Measurements from ENCODE around the gene EPB41L1. TPM values are rescaled to one million over a fixed set of nuclear protein-coding genes. Genes with fewer than 3 reads are reported as not detected.
A peak's percentile ranks its signal among the peaks of the same experiment; 100 is the strongest.

The EPB41L1 gene
- polyA plus RNA-seq, 1 donor from 2014 or later: 38.2 TPM

GRCh38 chr20:36202891-36203338 lies 48.4 kb downstream of the EPB41L1 start (continued):
- TF ChIP-seq EZH2 (IDR thresholded peaks at IDR 0.05; ENCODE audit: borderline replicate concordance, insufficient read depth, low read length, poor library complexity, severe bottlenecking) (no peak), SMC3 (conservative IDR thresholded peaks at IDR 0.05; ENCODE audit: poor library complexity) (peak; percentile 87)

DNA sequence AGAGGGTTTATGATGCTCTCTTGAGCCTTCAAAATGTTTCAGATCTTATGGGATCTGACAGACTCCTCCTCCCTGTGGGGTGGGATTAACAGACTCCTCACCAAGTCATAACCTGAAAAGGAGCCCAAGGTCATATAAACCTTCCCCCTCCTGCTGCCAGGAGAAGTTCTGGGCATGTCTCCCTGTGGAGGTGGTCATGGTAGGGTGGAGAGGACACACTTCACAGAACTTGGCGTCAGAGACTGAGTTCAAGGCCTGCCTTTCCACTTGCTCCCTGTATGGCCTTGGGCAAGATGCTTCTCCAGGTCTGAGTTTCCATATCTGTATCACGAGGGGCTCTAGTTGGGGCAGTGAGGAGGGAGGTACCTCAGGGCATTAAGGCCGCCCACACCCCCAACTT lies 49.3 kb downstream of the EPB41L1 start:
- no peaks in the 10 kb centered on the region for H3K9me3 ChIP-seq (ENCODE audit: low read length)
- no peaks in the 10 kb centered on the region for H3K9me2 ChIP-seq (ENCODE audit: insufficient read depth, low read length)
- no peaks in the 10 kb centered on the region for H3K36me3 ChIP-seq (ENCODE audit: insufficient read depth, low read length)

More for the DNA sequence above, 49.3 kb downstream of the EPB41L1 start:
- no peaks in the 10 kb centered on the region for H3K27me3 ChIP-seq (ENCODE audit: insufficient read depth, low read depth, low read length)
- no peak overlapping the region for H2AFZ ChIP-seq (ENCODE audit: low read depth, low read length)
- H3K9ac ChIP-seq (ENCODE audit: low read length): no peak overlapping the region
- H3K27ac ChIP-seq (ENCODE audit: low read length): no peak overlapping the region
- no peaks in the 10 kb centered on the region for H3F3A ChIP-seq (ENCODE audit: insufficient read depth, low read length, poor library complexity, severe bottlenecking)
- H3K4me3 ChIP-seq (ENCODE audit: low read length): no peak overlapping the region
- TF ChIP-seq SMC3 (conservative IDR thresholded peaks at IDR 0.05; ENCODE audit: poor library complexity) (no peak), RAD21 (conservative IDR thresholded peaks at IDR 0.05) (no peak), EP300 (conservative IDR thresholded peaks at IDR 0.05; ENCODE audit: poor library complexity, severe bottlenecking) (no peak), POLR2AphosphoS5 (IDR thresholded peaks at IDR 0.05) (no peak), MXI1 (conservative IDR thresholded peaks at IDR 0.05; ENCODE audit: poor library complexity, severe bottlenecking) (no peak), EZH2 (IDR thresholded peaks at IDR 0.05; ENCODE audit: borderline replicate concordance, insufficient read depth, low read length, poor library complexity, severe bottlenecking) (no peak), REST (IDR thresholded peaks at IDR 0.05; ENCODE audit: borderline replicate concordance) (no peak), TAF1 (IDR thresholded peaks at IDR 0.05; ENCODE audit: low read depth) (no peak)
- TF ChIP-seq, protein P1, sequence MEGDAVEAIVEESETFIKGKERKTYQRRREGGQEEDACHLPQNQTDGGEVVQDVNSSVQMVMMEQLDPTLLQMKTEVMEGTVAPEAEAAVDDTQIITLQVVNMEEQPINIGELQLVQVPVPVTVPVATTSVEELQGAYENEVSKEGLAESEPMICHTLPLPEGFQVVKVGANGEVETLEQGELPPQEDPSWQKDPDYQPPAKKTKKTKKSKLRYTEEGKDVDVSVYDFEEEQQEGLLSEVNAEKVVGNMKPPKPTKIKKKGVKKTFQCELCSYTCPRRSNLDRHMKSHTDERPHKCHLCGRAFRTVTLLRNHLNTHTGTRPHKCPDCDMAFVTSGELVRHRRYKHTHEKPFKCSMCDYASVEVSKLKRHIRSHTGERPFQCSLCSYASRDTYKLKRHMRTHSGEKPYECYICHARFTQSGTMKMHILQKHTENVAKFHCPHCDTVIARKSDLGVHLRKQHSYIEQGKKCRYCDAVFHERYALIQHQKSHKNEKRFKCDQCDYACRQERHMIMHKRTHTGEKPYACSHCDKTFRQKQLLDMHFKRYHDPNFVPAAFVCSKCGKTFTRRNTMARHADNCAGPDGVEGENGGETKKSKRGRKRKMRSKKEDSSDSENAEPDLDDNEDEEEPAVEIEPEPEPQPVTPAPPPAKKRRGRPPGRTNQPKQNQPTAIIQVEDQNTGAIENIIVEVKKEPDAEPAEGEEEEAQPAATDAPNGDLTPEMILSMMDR (IDR thresholded peaks at IDR 0.05; ENCODE audit: poor library complexity, severe bottlenecking): no peak
- no peak overlapping the region for H3K4me2 ChIP-seq (ENCODE audit: low read length)
- no peaks in the 10 kb centered on the region for H4K20me1 ChIP-seq (ENCODE audit: insufficient read depth)
- no peaks in the 10 kb centered on the region for H3K79me2 ChIP-seq (replicated peaks; ENCODE audit: insufficient read depth, low read length)
